OCI-LY1 (cell line): Measurements from ENCODE around the gene FBXO46.

Experiments
- CTCF ChIP-seq: fragments of 200-600 bp; sonication (generic), shearing (Covaris generic); IDR thresholded peaks from 2 replicates; pipeline ENCODE4 v1.5.1; 2017; ENCODE audit warnings: mild to moderate bottlenecking, antibody characterized with exemption, low read length, moderate library complexity, mixed read lengths
- EZH2 ChIP-seq: fragments of 200-600 bp; sonication (generic), shearing (Covaris generic); IDR thresholded peaks from 2 replicates; pipeline ENCODE4 v1.8.0; 2017; ENCODE audit warnings: borderline replicate concordance, mixed run types, mild to moderate bottlenecking, antibody characterized with exemption, low read length, moderate library complexity, mixed read lengths

- TF ChIP-seq EZH2 (no peak), CTCF (no peak; the same call in 1 of the 2 replicates)
Observed at GRCh38 chr19:45687599-45687998, 43.1 kb downstream of the FBXO46 start.
